SU-DHL-6 (cell line): ENCODE results near the gene CACNA1C.

Experiments
- H2AFZ ChIP-seq: fragments of 200-600 bp; sonication (generic); 2 replicates; pipeline ENCODE4 v1.6.1; 2014; ENCODE audit warnings: low read depth, mild to moderate bottlenecking, moderate library complexity, mixed read lengths, antibody characterized with exemption, low read length; ENCODE audit not compliant: severe bottlenecking
- H3F3A ChIP-seq: fragments of 200-600 bp; shearing (Covaris generic); 2 replicates; pipeline ENCODE4 v1.6.0; 2016; ENCODE audit warnings: antibody characterized with exemption, mild to moderate bottlenecking; ENCODE audit not compliant: insufficient read depth
- H3K27ac ChIP-seq: fragments of 200-600 bp; sonication (generic); 2 replicates; pipeline ENCODE4 v1.5.1; 2016; ENCODE audit warnings: low read depth, mild to moderate bottlenecking, low read length, moderate library complexity, mixed read lengths
- H3K27me3 ChIP-seq: fragments of 200-600 bp; sonication (generic), shearing (Covaris generic); 2 replicates; pipeline ENCODE4 v1.6.0; 2014; ENCODE audit warnings: mild to moderate bottlenecking, low read length
- H3K36me3 ChIP-seq: fragments of 200-600 bp; sonication (generic); 2 replicates; pipeline ENCODE4 v1.6.1; 2014; ENCODE audit warnings: mild to moderate bottlenecking, low read length, mixed read lengths
- H3K4me2 ChIP-seq: fragments of 300-600, 200-600 bp; shearing (Covaris generic), sonication (generic); 2 replicates; pipeline ENCODE4 v1.6.0; 2014; ENCODE audit warnings: low read length, low read depth, mild to moderate bottlenecking; ENCODE audit not compliant: poor library complexity, severe bottlenecking
- H3K4me3 ChIP-seq: fragments of 200-600 bp; sonication (generic); 2 replicates; pipeline ENCODE4 v1.5.1; 2014; ENCODE audit warnings: antibody characterized with exemption, low read length, mild to moderate bottlenecking, mixed read lengths; ENCODE audit not compliant: insufficient read depth, poor library complexity, severe bottlenecking
- H3K79me2 ChIP-seq: fragments of 200-600 bp; sonication (generic); 2 replicates; pipeline ENCODE4 v1.6.1; 2014; ENCODE audit warnings: mild to moderate bottlenecking, low read length, moderate library complexity; ENCODE audit not compliant: insufficient read depth
- H3K9ac ChIP-seq: fragments of 200-600 bp; sonication (generic); 2 replicates; pipeline ENCODE4 v1.7.0; 2014; ENCODE audit warnings: mild to moderate bottlenecking, low read length
- H3K9me2 ChIP-seq: fragments of 200-600 bp; sonication (generic); replicated peaks from 2 replicates; pipeline ENCODE4 v1.6.1; 2014; ENCODE audit warnings: low read length; ENCODE audit not compliant: insufficient read depth
- H3K9me3 ChIP-seq: fragments of 200-600 bp; sonication (generic); 2 replicates; pipeline ENCODE4 v1.6.1; 2014; ENCODE audit warnings: low read length, mixed read lengths; ENCODE audit not compliant: insufficient read depth
- H4K20me1 ChIP-seq: fragments of 200-600 bp; sonication (generic); 2 replicates; pipeline ENCODE4 v1.6.1; 2014; ENCODE audit warnings: low read depth, mild to moderate bottlenecking, antibody characterized with exemption, low read length, moderate library complexity, mixed read lengths
- EZH2phosphoT487 ChIP-seq: fragments of 200-600 bp; sonication (generic), shearing (Covaris generic); conservative IDR thresholded peaks from 2 replicates; pipeline ENCODE4 v1.6.1; 2018; ENCODE audit warnings: mild to moderate bottlenecking, antibody characterized with exemption, low read length, moderate library complexity, mixed read lengths
- TF ChIP-seq, protein P1 (sequence below): fragments of 200-600 bp; sonication (generic); IDR thresholded peaks from one replicate; pipeline ENCODE4 v1.5.1; 2017; ENCODE audit warnings: antibody characterized with exemption, mild to moderate bottlenecking, low read length, moderate library complexity; ENCODE audit not compliant: insufficient read depth, poor library complexity, severe bottlenecking

Gene CACNA1C

GRCh38 chr12:2120982-2121758, 68.4 kb downstream of the CACNA1C start:
- Histone ChIP-seq H3K79me2 (no peaks in the 10 kb centered on the region), H3K36me3 (no peaks in the 10 kb centered on the region), H2AFZ (no peak overlapping the region), H4K20me1 (no peaks in the 10 kb centered on the region), H3K9me3 (no peaks in the 10 kb centered on the region), H3K9me2 (no peaks in the 10 kb centered on the region), H3K27ac (no peak overlapping the region), H3F3A (no peaks in the 10 kb centered on the region), H3K4me2 (no peak overlapping the region), H3K27me3 (no peaks in the 10 kb centered on the region), H3K4me3 (no peak overlapping the region), H3K9ac (no peak overlapping the region)
- no peak for TF ChIP-seq EZH2phosphoT487
- TF ChIP-seq, protein P1, sequence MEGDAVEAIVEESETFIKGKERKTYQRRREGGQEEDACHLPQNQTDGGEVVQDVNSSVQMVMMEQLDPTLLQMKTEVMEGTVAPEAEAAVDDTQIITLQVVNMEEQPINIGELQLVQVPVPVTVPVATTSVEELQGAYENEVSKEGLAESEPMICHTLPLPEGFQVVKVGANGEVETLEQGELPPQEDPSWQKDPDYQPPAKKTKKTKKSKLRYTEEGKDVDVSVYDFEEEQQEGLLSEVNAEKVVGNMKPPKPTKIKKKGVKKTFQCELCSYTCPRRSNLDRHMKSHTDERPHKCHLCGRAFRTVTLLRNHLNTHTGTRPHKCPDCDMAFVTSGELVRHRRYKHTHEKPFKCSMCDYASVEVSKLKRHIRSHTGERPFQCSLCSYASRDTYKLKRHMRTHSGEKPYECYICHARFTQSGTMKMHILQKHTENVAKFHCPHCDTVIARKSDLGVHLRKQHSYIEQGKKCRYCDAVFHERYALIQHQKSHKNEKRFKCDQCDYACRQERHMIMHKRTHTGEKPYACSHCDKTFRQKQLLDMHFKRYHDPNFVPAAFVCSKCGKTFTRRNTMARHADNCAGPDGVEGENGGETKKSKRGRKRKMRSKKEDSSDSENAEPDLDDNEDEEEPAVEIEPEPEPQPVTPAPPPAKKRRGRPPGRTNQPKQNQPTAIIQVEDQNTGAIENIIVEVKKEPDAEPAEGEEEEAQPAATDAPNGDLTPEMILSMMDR: no peak

- Histone ChIP-seq H3K4me3 (no peak overlapping the region), H3K9me2 (no peaks in the 10 kb centered on the region), H3K9me3 (no peaks in the 10 kb centered on the region), H4K20me1 (no peaks in the 10 kb centered on the region), H3K36me3 (no peaks in the 10 kb centered on the region), H3K4me2 (no peak overlapping the region), H3K79me2 (no peaks in the 10 kb centered on the region), H2AFZ (no peak overlapping the region), H3K27me3 (no peaks in the 10 kb centered on the region), H3K27ac (no peak overlapping the region), H3F3A (no peaks in the 10 kb centered on the region), H3K9ac (no peak overlapping the region)
- TF ChIP-seq, protein P1: no peak
- TF ChIP-seq EZH2phosphoT487: no peak
Measured at GRCh38 chr12:2124466-2125023, 71.8 kb downstream of the CACNA1C start.

- H3K4me2 ChIP-seq: no peak overlapping the region
- TF ChIP-seq EZH2phosphoT487: no peak
- TF ChIP-seq, protein P1: no peak
- H3K27me3 ChIP-seq: no peaks in the 10 kb centered on the region
- H4K20me1 ChIP-seq: no peaks in the 10 kb centered on the region
- H3K79me2 ChIP-seq: no peaks in the 10 kb centered on the region
- H3K4me3 ChIP-seq: no peak overlapping the region
- no peaks in the 10 kb centered on the region for H3K9me3 ChIP-seq
- H3K36me3 ChIP-seq: no peaks in the 10 kb centered on the region
- no peak overlapping the region for H2AFZ ChIP-seq
- no peaks in the 10 kb centered on the region for H3F3A ChIP-seq
- no peak overlapping the region for H3K9ac ChIP-seq
- H3K27ac ChIP-seq: no peak overlapping the region
- no peaks in the 10 kb centered on the region for H3K9me2 ChIP-seq
Measured at GRCh38 chr12:2125651-2126522, 73.1 kb downstream of the CACNA1C start.
